Measurements from ENCODE around the gene HSD17B8. TPM values are rescaled to one million over a fixed set of nuclear protein-coding genes. Genes with fewer than 3 reads are reported as not detected.
"Not testable (repeated sequence)": the region's sequence is repeated elsewhere in the genome, so short reads cannot be mapped to it uniquely, and the experiment has no call there.

The HSD17B8 gene
- polyA plus RNA-seq, 4 donors, result 30.9 to 46.1 (median 33.0) TPM

GRCh38 chr6:33216117-33216649 is 11.7 kb downstream of the HSD17B8 start:
- WGBS, 3 donors, result 72 to 95% (median 85%) methylated on average over 4 of the region's 4 CpGs

GRCh38 chr6:33217246-33217645 is 12.8 kb downstream of the HSD17B8 start:
- Histone ChIP-seq H3K4me3 (ENCODE audit: low read depth in 1 of 3, low read length in 3 of 3) (no peak overlapping the region), H3K36me3 (ENCODE audit: control insufficient read depth in 3 of 3, insufficient read depth in 2 of 3, low read depth in 1 of 3, low read length in 3 of 3) (peaks cover 0 to under 1% (median 0%) of the 10 kb centered on the region in 3 donors), H3K27me3 (ENCODE audit: control insufficient read depth in 3 of 3, insufficient read depth in 3 of 3, low read length in 3 of 3) (peaks cover 2 to 36% (median 3%) of the 10 kb centered on the region in 3 donors), H3K4me1 (ENCODE audit: control insufficient read depth in 3 of 3, insufficient read depth in 2 of 3, low read depth in 1 of 3, low read length in 2 of 3) (peaks cover 3 to 13% (median 4%) of the 10 kb centered on the region in 3 donors), H3K27ac (ENCODE audit: low read depth in 1 of 3, low read length in 2 of 3) (no peak overlapping the region), H3K9me3 (ENCODE audit: control insufficient read depth in 2 of 2, insufficient read depth in 1 of 2, low read depth in 1 of 2, low read length in 1 of 2) (no peaks in the 10 kb centered on the region)
- DNase-seq, result no peak
- WGBS, 3 donors, result 80 to 87% (median 86%) methylated on average over 6 of the region's 6 CpGs
- FAIRE-seq, result no peak

More at GRCh38 chr6:33216117-33216649, 11.7 kb downstream of the HSD17B8 start:
- Histone ChIP-seq H3K27ac (ENCODE audit: low read depth in 1 of 3, low read length in 2 of 3) (no peak overlapping the region), H3K4me3 (ENCODE audit: low read depth in 1 of 3, low read length in 3 of 3) (no peak overlapping the region), H3K36me3 (ENCODE audit: control insufficient read depth in 3 of 3, insufficient read depth in 2 of 3, low read depth in 1 of 3, low read length in 3 of 3) (peaks cover 0 to 10% (median 0%) of the 10 kb centered on the region in 3 donors), H3K4me1 (ENCODE audit: control insufficient read depth in 3 of 3, insufficient read depth in 2 of 3, low read depth in 1 of 3, low read length in 2 of 3) (peaks cover 3 to 13% (median 4%) of the 10 kb centered on the region in 3 donors), H3K27me3 (ENCODE audit: control insufficient read depth in 3 of 3, insufficient read depth in 3 of 3, low read length in 3 of 3) (peaks cover 2 to 36% (median 3%) of the 10 kb centered on the region in 3 donors), H3K9me3 (ENCODE audit: control insufficient read depth in 2 of 2, insufficient read depth in 1 of 2, low read depth in 1 of 2, low read length in 1 of 2) (no peaks in the 10 kb centered on the region)
- FAIRE-seq (no peak), DNase-seq (no peak)

- Histone ChIP-seq H3K9me3 (ENCODE audit: control insufficient read depth in 2 of 2, insufficient read depth in 1 of 2, low read depth in 1 of 2, low read length in 1 of 2) (no peaks in the 10 kb centered on the region), H3K4me1 (ENCODE audit: control insufficient read depth in 3 of 3, insufficient read depth in 2 of 3, low read depth in 1 of 3, low read length in 2 of 3) (peaks cover 3 to 12% (median 4%) of the 10 kb centered on the region in 3 donors), H3K4me3 (ENCODE audit: low read depth in 1 of 3, low read length in 3 of 3) (no peak overlapping the region), H3K27ac (ENCODE audit: low read depth in 1 of 3, low read length in 2 of 3) (no peak overlapping the region), H3K27me3 (ENCODE audit: control insufficient read depth in 3 of 3, insufficient read depth in 3 of 3, low read length in 3 of 3) (peaks cover 2 to 38% (median 3%) of the 10 kb centered on the region in 3 donors), H3K36me3 (ENCODE audit: control insufficient read depth in 3 of 3, insufficient read depth in 2 of 3, low read depth in 1 of 3, low read length in 3 of 3) (no peaks in the 10 kb centered on the region)
- WGBS, 3 donors, result 63 to 66% (median 63%) methylated on average over 3 of the region's 3 CpGs
- FAIRE-seq (no peak), DNase-seq (no peak)
These were observed 13.2 kb downstream of the HSD17B8 start for GRCh38 chr6:33217681-33218080.

- 48 to 60% (median 56%) methylated on average over 14 of the region's 14 CpGs for WGBS, 3 donors
- H3K4me3 ChIP-seq (ENCODE audit: low read depth in 1 of 3, low read length in 3 of 3); FAIRE-seq: not testable (repeated sequence)
These were observed 22.2 kb downstream of the HSD17B8 start for GRCh38 chr6:33226503-33227120.

GRCh38 chr6:33235221-33235634 is 30.8 kb downstream of the HSD17B8 start:
- 24 to 37% (median 33%) methylated on average over 6 of the region's 6 CpGs for WGBS, 3 donors
- no peaks in the 10 kb centered on the region for H3K36me3 ChIP-seq (ENCODE audit: control insufficient read depth in 3 of 3, insufficient read depth in 2 of 3, low read depth in 1 of 3, low read length in 3 of 3)
- H3K27me3 ChIP-seq (ENCODE audit: control insufficient read depth in 3 of 3, insufficient read depth in 3 of 3, low read length in 3 of 3), result peaks cover 0 to 30% (median 0%) of the 10 kb centered on the region in 3 donors
- H3K27ac ChIP-seq (ENCODE audit: low read depth in 1 of 3, low read length in 2 of 3), result no peak overlapping the region
- DNase-seq (no peak), FAIRE-seq (no peak)
- H3K9me3 ChIP-seq (ENCODE audit: control insufficient read depth in 2 of 2, insufficient read depth in 1 of 2, low read depth in 1 of 2, low read length in 1 of 2), result no peaks in the 10 kb centered on the region
- no peak overlapping the region for H3K4me3 ChIP-seq (ENCODE audit: low read depth in 1 of 3, low read length in 3 of 3)
- H3K4me1 ChIP-seq (ENCODE audit: control insufficient read depth in 3 of 3, insufficient read depth in 2 of 3, low read depth in 1 of 3, low read length in 2 of 3), result no peaks in the 10 kb centered on the region

More at GRCh38 chr6:33226503-33227120, 22.2 kb downstream of the HSD17B8 start:
- H3K9me3 ChIP-seq (ENCODE audit: control insufficient read depth in 2 of 2, insufficient read depth in 1 of 2, low read depth in 1 of 2, low read length in 1 of 2); H3K27ac ChIP-seq (ENCODE audit: low read depth in 1 of 3, low read length in 2 of 3); H3K4me1 ChIP-seq (ENCODE audit: control insufficient read depth in 3 of 3, insufficient read depth in 2 of 3, low read depth in 1 of 3, low read length in 2 of 3); DNase-seq; H3K36me3 ChIP-seq (ENCODE audit: control insufficient read depth in 3 of 3, insufficient read depth in 2 of 3, low read depth in 1 of 3, low read length in 3 of 3): not testable (repeated sequence)
- H3K27me3 ChIP-seq (ENCODE audit: control insufficient read depth in 3 of 3, insufficient read depth in 3 of 3, low read length in 3 of 3), result peaks cover 0 to 11% (median 0%) of the 10 kb centered on the region in 3 donors

GRCh38 chr6:33236328-33236727 is 31.9 kb downstream of the HSD17B8 start:
- Histone ChIP-seq H3K27ac (ENCODE audit: low read depth in 1 of 3, low read length in 2 of 3) (no peak overlapping the region), H3K4me1 (ENCODE audit: control insufficient read depth in 3 of 3, insufficient read depth in 2 of 3, low read depth in 1 of 3, low read length in 2 of 3) (no peaks in the 10 kb centered on the region), H3K4me3 (ENCODE audit: low read depth in 1 of 3, low read length in 3 of 3) (no peak overlapping the region), H3K27me3 (ENCODE audit: control insufficient read depth in 3 of 3, insufficient read depth in 3 of 3, low read length in 3 of 3) (peaks cover 0 to 34% (median 0%) of the 10 kb centered on the region in 3 donors), H3K9me3 (ENCODE audit: control insufficient read depth in 2 of 2, insufficient read depth in 1 of 2, low read depth in 1 of 2, low read length in 1 of 2) (no peaks in the 10 kb centered on the region), H3K36me3 (ENCODE audit: control insufficient read depth in 3 of 3, insufficient read depth in 2 of 3, low read depth in 1 of 3, low read length in 3 of 3) (no peaks in the 10 kb centered on the region)
- no peak for FAIRE-seq
- DNase-seq, result no peak

GRCh38 chr6:33236852-33237251 is 32.4 kb downstream of the HSD17B8 start:
- Histone ChIP-seq H3K27ac (ENCODE audit: low read depth in 1 of 3, low read length in 2 of 3) (no peak overlapping the region), H3K27me3 (ENCODE audit: control insufficient read depth in 3 of 3, insufficient read depth in 3 of 3, low read length in 3 of 3) (peaks cover 0 to 34% (median 0%) of the 10 kb centered on the region in 3 donors), H3K36me3 (ENCODE audit: control insufficient read depth in 3 of 3, insufficient read depth in 2 of 3, low read depth in 1 of 3, low read length in 3 of 3) (no peaks in the 10 kb centered on the region), H3K4me1 (ENCODE audit: control insufficient read depth in 3 of 3, insufficient read depth in 2 of 3, low read depth in 1 of 3, low read length in 2 of 3) (no peaks in the 10 kb centered on the region), H3K4me3 (ENCODE audit: low read depth in 1 of 3, low read length in 3 of 3) (no peak overlapping the region), H3K9me3 (ENCODE audit: control insufficient read depth in 2 of 2, insufficient read depth in 1 of 2, low read depth in 1 of 2, low read length in 1 of 2) (no peaks in the 10 kb centered on the region)
- FAIRE-seq (no peak), DNase-seq (no peak)
- WGBS, 3 donors, result 87 to 91% (median 89%) methylated on average over 6 of the region's 6 CpGs

- Histone ChIP-seq H3K9me3 (ENCODE audit: control insufficient read depth in 2 of 2, insufficient read depth in 1 of 2, low read depth in 1 of 2, low read length in 1 of 2) (no peaks in the 10 kb centered on the region), H3K27ac (ENCODE audit: low read depth in 1 of 3, low read length in 2 of 3) (no peak overlapping the region), H3K27me3 (ENCODE audit: control insufficient read depth in 3 of 3, insufficient read depth in 3 of 3, low read length in 3 of 3) (peaks cover 0 to 32% (median 0%) of the 10 kb centered on the region in 3 donors), H3K4me3 (ENCODE audit: low read depth in 1 of 3, low read length in 3 of 3) (no peak overlapping the region), H3K4me1 (ENCODE audit: control insufficient read depth in 3 of 3, insufficient read depth in 2 of 3, low read depth in 1 of 3, low read length in 2 of 3) (no peaks in the 10 kb centered on the region), H3K36me3 (ENCODE audit: control insufficient read depth in 3 of 3, insufficient read depth in 2 of 3, low read depth in 1 of 3, low read length in 3 of 3) (no peaks in the 10 kb centered on the region)
- WGBS, 3 donors, result 41 to 59% (median 56%) methylated on average over 2 of the region's 2 CpGs
- FAIRE-seq (no peak), DNase-seq (no peak)
These were observed 33.3 kb downstream of the HSD17B8 start for GRCh38 chr6:33237741-33238140.
